22Rv1 (cell line): ENCODE measurements around the gene NAA16.

ENCODE experiments used
- ZFX ChIP-seq: fragments of 450-650 bp; IDR thresholded peaks from 2 replicates; pipeline ENCODE4 v1.6.1; 2017; ENCODE audit warnings: antibody characterized with exemption, borderline replicate concordance
- TF ChIP-seq, protein P1 (sequence below): fragments of 450-650 bp; IDR thresholded peaks from 2 replicates; pipeline ENCODE4 v1.5.1; 2017; ENCODE audit warnings: mild to moderate bottlenecking

DNA sequence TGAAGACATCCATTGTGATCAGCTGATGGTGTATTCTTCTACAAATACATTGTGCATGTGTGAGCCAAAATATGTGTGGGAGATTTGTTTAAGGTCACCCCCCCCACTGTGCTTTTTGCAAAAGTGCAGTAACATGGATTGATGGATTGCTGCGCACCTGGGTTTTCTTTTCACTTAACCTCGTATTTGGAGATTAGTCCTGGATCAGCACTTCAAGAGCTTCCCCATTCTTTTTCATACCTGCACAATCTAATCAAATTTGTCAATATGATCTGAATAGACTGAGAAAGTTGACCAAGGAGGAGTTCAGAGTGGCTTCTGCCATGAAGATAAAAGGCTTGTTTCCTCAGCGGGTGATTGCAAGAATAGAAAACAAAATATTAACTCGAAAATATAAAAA is 23.7 kb downstream of the NAA16 start:
- TF ChIP-seq ZFX, result no peak
- TF ChIP-seq, protein P1, sequence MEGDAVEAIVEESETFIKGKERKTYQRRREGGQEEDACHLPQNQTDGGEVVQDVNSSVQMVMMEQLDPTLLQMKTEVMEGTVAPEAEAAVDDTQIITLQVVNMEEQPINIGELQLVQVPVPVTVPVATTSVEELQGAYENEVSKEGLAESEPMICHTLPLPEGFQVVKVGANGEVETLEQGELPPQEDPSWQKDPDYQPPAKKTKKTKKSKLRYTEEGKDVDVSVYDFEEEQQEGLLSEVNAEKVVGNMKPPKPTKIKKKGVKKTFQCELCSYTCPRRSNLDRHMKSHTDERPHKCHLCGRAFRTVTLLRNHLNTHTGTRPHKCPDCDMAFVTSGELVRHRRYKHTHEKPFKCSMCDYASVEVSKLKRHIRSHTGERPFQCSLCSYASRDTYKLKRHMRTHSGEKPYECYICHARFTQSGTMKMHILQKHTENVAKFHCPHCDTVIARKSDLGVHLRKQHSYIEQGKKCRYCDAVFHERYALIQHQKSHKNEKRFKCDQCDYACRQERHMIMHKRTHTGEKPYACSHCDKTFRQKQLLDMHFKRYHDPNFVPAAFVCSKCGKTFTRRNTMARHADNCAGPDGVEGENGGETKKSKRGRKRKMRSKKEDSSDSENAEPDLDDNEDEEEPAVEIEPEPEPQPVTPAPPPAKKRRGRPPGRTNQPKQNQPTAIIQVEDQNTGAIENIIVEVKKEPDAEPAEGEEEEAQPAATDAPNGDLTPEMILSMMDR, result no peak
